ENCODE results near the gene HS1BP3. TPM values are rescaled to one million over a fixed set of nuclear protein-coding genes. Genes with fewer than 3 reads are reported as not detected.

Gene HS1BP3
- total RNA-seq, 3 donors from 2014 or later (not counting 1 experiment from before 2014, with no cell fraction given): 17.4 to 25.7 (median 22.8) TPM

- peaks cover 21% of the 10 kb centered on the region for H3K36me3 ChIP-seq (ENCODE audit: control insufficient read depth, insufficient read depth, low read length)
- DNase-seq (no peak), ATAC-seq (peak in 2 of 3 donors; percentile 22 to 66)
- Mint-ChIP-seq H3K27me3 (ENCODE audit: low read depth in 2 of 2) (no peaks in the 10 kb centered on the region), H3K27ac (peak overlapping the region; percentile 13 to 79), H3K4me3 (peak overlapping the region; percentile 40), H3K4me1 (peaks cover 12 to 25% of the 10 kb centered on the region in 2 donors), H3K9me3 (no peaks in the 10 kb centered on the region), H3K36me3 (no peaks in the 10 kb centered on the region)
- H3K27ac ChIP-seq (ENCODE audit: low read length): peak overlapping the region; percentile 14
- no peaks in the 10 kb centered on the region for H3K9me3 ChIP-seq (ENCODE audit: control insufficient read depth, insufficient read depth, low read length)
- no peak overlapping the region for H3K4me3 ChIP-seq (ENCODE audit: low read length)
- 81% methylated on average over 18 of the region's 18 CpGs for WGBS (ENCODE audit: insufficient coverage)
- no peaks in the 10 kb centered on the region for H3K27me3 ChIP-seq (ENCODE audit: control insufficient read depth, insufficient read depth, low read length)
- intact Hi-C loops (cut with micrococcal nuclease): no loop called here
- H3K4me1 ChIP-seq (ENCODE audit: control insufficient read depth, insufficient read depth, low read length): peaks cover 15% of the 10 kb centered on the region
- TF ChIP-seq CTCF (IDR thresholded peaks at IDR 0.05): no peak
Measured at GRCh38 chr2:20633794-20634506, 16.9 kb downstream of the HS1BP3 start.

- H3K4me1 ChIP-seq (ENCODE audit: control insufficient read depth, insufficient read depth, low read length): peaks cover 15% of the 10 kb centered on the region
- no peak for DNase-seq
- H3K27me3 Mint-ChIP-seq (ENCODE audit: low read depth in 2 of 2): no peaks in the 10 kb centered on the region
- no peak overlapping the region for H3K4me3 ChIP-seq (ENCODE audit: low read length)
- TF ChIP-seq CTCF (IDR thresholded peaks at IDR 0.05): no peak
- no peak for ATAC-seq
- intact Hi-C loops (cut with micrococcal nuclease): no loop called here
- no peaks in the 10 kb centered on the region for H3K36me3 Mint-ChIP-seq
- H3K27ac ChIP-seq (ENCODE audit: low read length): no peak overlapping the region
- WGBS (ENCODE audit: insufficient coverage): 96% methylated on average over 4 of the region's 4 CpGs
- H3K9me3 ChIP-seq (ENCODE audit: control insufficient read depth, insufficient read depth, low read length): no peaks in the 10 kb centered on the region
- peaks cover 17% of the 10 kb centered on the region for H3K36me3 ChIP-seq (ENCODE audit: control insufficient read depth, insufficient read depth, low read length)
- peaks cover 12 to 25% of the 10 kb centered on the region in 2 donors for H3K4me1 Mint-ChIP-seq
- H3K4me3 Mint-ChIP-seq: no peak overlapping the region
- peak overlapping the region; percentile 13 to 21 for H3K27ac Mint-ChIP-seq
- no peaks in the 10 kb centered on the region for H3K9me3 Mint-ChIP-seq
- H3K27me3 ChIP-seq (ENCODE audit: control insufficient read depth, insufficient read depth, low read length): no peaks in the 10 kb centered on the region
Measured at GRCh38 chr2:20633001-20633400, 17.9 kb downstream of the HS1BP3 start.

- H3K36me3 ChIP-seq (ENCODE audit: control insufficient read depth, insufficient read depth, low read length): peaks cover 13% of the 10 kb centered on the region
Measured at GRCh38 chr2:20632446-20632990, 18.4 kb downstream of the HS1BP3 start.

More at GRCh38 chr2:20632446-20632990, 18.4 kb downstream of the HS1BP3 start:
- H3K4me3 ChIP-seq (ENCODE audit: low read length): no peak overlapping the region
- H3K27me3 Mint-ChIP-seq (ENCODE audit: low read depth in 2 of 2): no peaks in the 10 kb centered on the region
- no peaks in the 10 kb centered on the region for H3K27me3 ChIP-seq (ENCODE audit: control insufficient read depth, insufficient read depth, low read length)
- no peaks in the 10 kb centered on the region for H3K36me3 Mint-ChIP-seq
- H3K4me1 Mint-ChIP-seq: peaks cover 12 to 25% of the 10 kb centered on the region in 2 donors
- peak overlapping the region in 1 of 2 donors; percentile 21 for H3K27ac Mint-ChIP-seq
- 77% methylated on average over 4 of the region's 7 CpGs for WGBS (ENCODE audit: insufficient coverage)
- no peak overlapping the region for H3K27ac ChIP-seq (ENCODE audit: low read length)
- TF ChIP-seq CTCF (IDR thresholded peaks at IDR 0.05): no peak
- H3K9me3 Mint-ChIP-seq: no peaks in the 10 kb centered on the region
- ATAC-seq (no peak), DNase-seq (no peak)
- no peaks in the 10 kb centered on the region for H3K9me3 ChIP-seq (ENCODE audit: control insufficient read depth, insufficient read depth, low read length)
- H3K4me3 Mint-ChIP-seq: no peak overlapping the region
- H3K4me1 ChIP-seq (ENCODE audit: control insufficient read depth, insufficient read depth, low read length): peaks cover 15% of the 10 kb centered on the region
- intact Hi-C loops (cut with micrococcal nuclease): no loop called here

All from natural killer cell (primary cell).